RWPE1 (cell line): ENCODE data around the gene FLT4.

ENCODE experiments used
- CTCF ChIA-PET: fragments of 350-600 bp; sonication (Branson Sonifier 250); formaldehyde crosslinking; extraction: SDS; loops from one replicate; lab custom pipeline; 2021; lab: Yijun Ruan, JAX
- POLR2A ChIA-PET: fragments of 400-600 bp; formaldehyde crosslinking; extraction: SDS; loops from one replicate; lab custom pipeline; 2020; ENCODE audit warnings: antibody characterized with exemption; ENCODE audit not compliant: low non-redundant PET; lab: Yijun Ruan, JAX
- DNase-seq: peaks from one replicate; pipeline ENCODE4 v3.0.0; 2012; ENCODE audit warnings: low spot score
- H3K27ac ChIP-seq: fragments of 450-650 bp; 2 replicates; pipeline ENCODE4 v1.5.1; 2017
- TF ChIP-seq, protein P1 (sequence below): fragments of 450-650 bp; conservative IDR thresholded peaks from 2 replicates; pipeline ENCODE4 v1.5.1; 2017; ENCODE audit warnings: low read depth, mild to moderate bottlenecking

The FLT4 gene

DNA sequence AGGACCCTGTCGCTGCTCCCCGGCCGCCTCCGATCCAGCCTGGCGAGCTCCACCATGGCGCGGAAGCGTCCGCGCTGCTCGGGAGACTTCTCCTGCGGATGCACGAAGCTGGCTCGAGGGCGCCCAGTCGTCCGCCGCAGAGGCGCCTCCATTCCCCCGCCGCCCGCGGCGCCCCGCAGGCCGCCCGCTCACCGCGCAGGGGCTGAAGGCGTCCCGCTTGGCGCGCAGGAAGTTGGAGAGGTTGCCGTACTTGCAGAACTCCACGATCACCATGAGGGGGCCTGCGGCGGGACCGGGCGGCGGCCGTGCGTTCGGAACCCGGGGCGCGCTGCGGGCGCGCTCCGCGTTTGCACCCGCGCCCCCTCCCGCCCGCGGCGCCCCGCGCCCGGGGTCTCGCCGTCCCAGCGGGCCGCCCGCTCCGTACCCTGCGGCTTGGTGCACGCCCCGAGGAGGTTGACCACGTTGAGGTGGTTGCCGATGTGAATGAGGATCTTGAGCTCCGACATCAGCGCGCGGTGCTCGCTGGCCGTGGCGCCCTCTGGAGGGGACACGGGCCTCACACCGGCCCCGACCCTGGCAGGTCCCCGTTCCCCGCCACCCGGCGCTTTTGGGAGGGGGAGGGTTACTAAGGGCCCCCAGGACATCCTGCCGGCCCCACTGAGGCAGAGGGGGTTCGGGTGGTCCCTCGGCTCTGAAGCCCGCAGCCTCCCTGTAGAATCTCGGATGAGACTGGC lies 30.4 kb downstream of the FLT4 start:
- DNase-seq, result no peak
- ChIA-PET POLR2A (no interaction called here), CTCF (interaction anchor here (0.5 to 1.5 kb wide), 12 partner anchors 9 to 583 kb away, joined by 3 to 8 read pairs (median 4); no protein-coding TSS in a partner anchor)
- TF ChIP-seq, protein P1, sequence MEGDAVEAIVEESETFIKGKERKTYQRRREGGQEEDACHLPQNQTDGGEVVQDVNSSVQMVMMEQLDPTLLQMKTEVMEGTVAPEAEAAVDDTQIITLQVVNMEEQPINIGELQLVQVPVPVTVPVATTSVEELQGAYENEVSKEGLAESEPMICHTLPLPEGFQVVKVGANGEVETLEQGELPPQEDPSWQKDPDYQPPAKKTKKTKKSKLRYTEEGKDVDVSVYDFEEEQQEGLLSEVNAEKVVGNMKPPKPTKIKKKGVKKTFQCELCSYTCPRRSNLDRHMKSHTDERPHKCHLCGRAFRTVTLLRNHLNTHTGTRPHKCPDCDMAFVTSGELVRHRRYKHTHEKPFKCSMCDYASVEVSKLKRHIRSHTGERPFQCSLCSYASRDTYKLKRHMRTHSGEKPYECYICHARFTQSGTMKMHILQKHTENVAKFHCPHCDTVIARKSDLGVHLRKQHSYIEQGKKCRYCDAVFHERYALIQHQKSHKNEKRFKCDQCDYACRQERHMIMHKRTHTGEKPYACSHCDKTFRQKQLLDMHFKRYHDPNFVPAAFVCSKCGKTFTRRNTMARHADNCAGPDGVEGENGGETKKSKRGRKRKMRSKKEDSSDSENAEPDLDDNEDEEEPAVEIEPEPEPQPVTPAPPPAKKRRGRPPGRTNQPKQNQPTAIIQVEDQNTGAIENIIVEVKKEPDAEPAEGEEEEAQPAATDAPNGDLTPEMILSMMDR, result 0 out of 2 replicates have a peak, but pooled peaks have one; percentile 13
- H3K27ac ChIP-seq, result no peak overlapping the region

DNA sequence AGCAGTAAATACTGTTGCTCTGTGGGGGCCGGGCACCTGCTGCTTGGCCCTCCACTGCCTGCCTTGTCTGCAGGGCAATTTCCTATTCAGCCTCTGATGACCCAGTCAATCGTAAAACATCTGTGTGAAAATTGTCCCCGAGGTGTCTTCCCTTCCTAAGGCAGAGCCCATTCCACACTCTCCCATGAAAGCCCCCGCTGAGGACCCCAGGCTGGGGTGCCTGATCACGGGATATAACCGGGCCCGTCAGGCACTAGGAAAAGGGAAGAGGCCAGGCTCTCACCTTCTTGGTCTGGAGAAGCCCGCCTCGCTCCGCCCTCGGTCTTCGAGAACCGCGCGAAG lies 30.9 kb downstream of the FLT4 start:
- CTCF ChIA-PET, result interaction anchor here (0.6 to 1.5 kb wide), 9 partner anchors 9 to 583 kb away, joined by 3 to 8 read pairs (median 4); no protein-coding TSS in a partner anchor
- TF ChIP-seq, protein P1, result no peak
- POLR2A ChIA-PET, result no interaction called here
- DNase-seq, result no peak
- H3K27ac ChIP-seq, result no peak overlapping the region

DNA sequence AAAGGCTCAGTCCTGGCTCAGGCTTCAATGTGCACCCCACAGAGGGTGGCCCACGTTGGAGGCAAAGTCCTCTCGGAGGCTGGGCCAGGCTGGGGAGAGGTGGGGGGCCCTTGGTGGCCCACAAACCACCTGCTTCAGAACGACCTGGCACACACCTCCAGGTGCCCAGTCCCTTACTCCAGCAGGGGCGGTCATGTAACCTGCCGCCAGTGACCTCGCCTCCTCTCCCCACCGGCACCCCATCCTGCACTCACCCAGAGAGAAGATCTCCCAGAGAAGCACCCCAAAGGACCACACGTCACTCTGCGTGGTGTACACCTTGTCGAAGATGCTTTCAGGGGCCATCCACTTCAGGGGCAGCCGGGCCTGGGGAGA lies 35.6 kb downstream of the FLT4 start:
- DNase-seq, result no peak
- no peak overlapping the region for H3K27ac ChIP-seq
- CTCF ChIA-PET, result interaction anchor here (0.6 kb wide), 1 partner anchor 70 kb away, joined by 3 read pairs; no protein-coding TSS in a partner anchor
- POLR2A ChIA-PET, result no interaction called here
- TF ChIP-seq, protein P1, result no peak

DNA sequence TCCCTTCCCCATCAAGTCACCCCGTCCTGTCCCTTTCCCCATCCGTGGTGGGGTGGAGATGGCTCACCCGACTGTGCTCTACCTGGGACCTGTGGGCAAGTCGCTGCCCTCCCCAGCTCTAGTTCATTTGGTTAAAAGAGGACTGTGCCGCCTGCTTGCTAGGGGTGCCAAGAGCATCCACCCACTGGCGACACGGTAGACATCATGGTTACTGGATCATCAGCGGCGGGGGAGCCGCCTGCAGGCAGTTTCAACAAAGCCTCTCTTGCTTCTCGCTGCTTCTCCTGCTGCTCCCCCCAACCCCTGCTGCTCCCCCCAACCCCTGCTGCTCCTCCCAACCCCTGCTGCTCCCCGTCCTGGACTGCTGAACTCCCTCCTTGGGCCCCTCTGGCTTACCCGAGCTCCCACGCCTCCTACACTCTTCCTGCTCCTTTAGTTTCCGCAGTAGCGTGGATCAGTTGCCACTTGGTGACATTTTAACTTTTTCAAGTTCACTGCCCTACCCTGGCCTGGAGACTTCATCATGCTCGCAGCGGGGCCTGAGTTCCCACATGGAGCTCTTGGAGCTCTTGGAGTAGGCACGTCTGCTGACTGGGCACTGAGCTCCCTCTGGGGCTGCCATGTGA lies 36.1 kb downstream of the FLT4 start:
- no peak overlapping the region for H3K27ac ChIP-seq
- ChIA-PET POLR2A (no interaction called here), CTCF (interaction anchor here (0.6 kb wide), 1 partner anchor 69 kb away, joined by 3 read pairs; no protein-coding TSS in a partner anchor)
- DNase-seq, result no peak
- TF ChIP-seq, protein P1, result no peak

GRCh38 chr5:180612683-180613082 lies 36.7 kb downstream of the FLT4 start:
- H3K27ac ChIP-seq, result no peak overlapping the region
- CTCF ChIA-PET, result no interaction called here
- DNase-seq, result no peak
- POLR2A ChIA-PET, result no interaction called here
- TF ChIP-seq, protein P1, result no peak

GRCh38 chr5:180611140-180611850 lies 38.1 kb downstream of the FLT4 start:
- POLR2A ChIA-PET, result no interaction called here
- DNase-seq, result no peak
- TF ChIP-seq, protein P1, result no peak
- CTCF ChIA-PET, result interaction anchor here (0.6 to 0.7 kb wide), 2 partner anchors 59 to 197 kb away, joined by 3 to 4 read pairs; no protein-coding TSS in a partner anchor
- no peak overlapping the region for H3K27ac ChIP-seq
